Vagina (tissue), 2 donors: ENCODE data around the gene ANGPTL8. TPM values are rescaled to one million over a fixed set of nuclear protein-coding genes. Genes with fewer than 3 reads are reported as not detected.

Experiments
- DNase-seq, 2 donors: peaks; one replicate each; pipeline ENCODE4 v3.0.0-alpha.2; 2017; ENCODE audit errors: extremely low spot score in 2 of 2
- H3K27ac ChIP-seq: fragments of 200-600 bp; sonication (generic); one replicate; pipeline ENCODE4 v1.5.1; 2019
- H3K27me3 ChIP-seq: fragments of 200-600 bp; sonication (generic); one replicate; pipeline ENCODE4 v1.5.1; 2019
- H3K36me3 ChIP-seq, 2 donors: fragments of 200-600 bp; sonication (generic); one replicate each; pipeline ENCODE4 v1.5.1; 2017 to 2019
- H3K4me1 ChIP-seq: fragments of 200-600 bp; sonication (generic); one replicate; pipeline ENCODE4 v1.5.1; 2019
- H3K4me3 ChIP-seq, 2 donors: fragments of 200-600 bp; sonication (generic); 1 replicate in 1 of 2; 2 replicates in 1 of 2; pipeline ENCODE4 v1.5.1; 2016 to 2019
- H3K9me3 ChIP-seq: fragments of 200-600 bp; sonication (generic); one replicate; pipeline ENCODE4 v1.5.1; 2019
- CTCF ChIP-seq, 3 experiments: fragments of 450-650 bp in 2 of 3; fragments of 200-600 bp in 1 of 3; sonication (generic) in 1 of 3; IDR thresholded peaks; one replicate each; pipeline ENCODE4 v1.5.1; 2017 to 2019; ENCODE audit warnings: antibody characterized with exemption in 3 of 3, mild to moderate bottlenecking in 2 of 3, moderate library complexity in 2 of 3
- POLR2A ChIP-seq, 2 donors: fragments of 450-650 bp; IDR thresholded peaks; one replicate each; pipeline ENCODE4 v1.6.1; 2017; ENCODE audit warnings: antibody characterized with exemption in 2 of 2, mild to moderate bottlenecking in 2 of 2, moderate library complexity in 2 of 2
- POLR2AphosphoS5 ChIP-seq, 2 donors: sonication (generic); formaldehyde crosslinking; IDR thresholded peaks; one replicate each; pipeline ENCODE4 v1.9.0; 2017; ENCODE audit warnings: antibody characterized with exemption in 2 of 2, mild to moderate bottlenecking in 2 of 2, low read depth in 1 of 2; ENCODE audit not compliant: insufficient read depth in 1 of 2
- intact Hi-C: fragments of 100-400 bp; cut with DNase I; formaldehyde crosslinking; loops from one replicate; pipeline ENCODE4 v1.15.1; 2023
- total RNA-seq: library from RNA; depleted of rRNA; stranded (reverse); fragments of >200 nt; gene quantifications from one replicate; pipeline ENCODE4 v1.2.3, GENCODE V29; 2016

Gene ANGPTL8
- total RNA-seq, 1 donor from 2014 or later: not detected

DNA sequence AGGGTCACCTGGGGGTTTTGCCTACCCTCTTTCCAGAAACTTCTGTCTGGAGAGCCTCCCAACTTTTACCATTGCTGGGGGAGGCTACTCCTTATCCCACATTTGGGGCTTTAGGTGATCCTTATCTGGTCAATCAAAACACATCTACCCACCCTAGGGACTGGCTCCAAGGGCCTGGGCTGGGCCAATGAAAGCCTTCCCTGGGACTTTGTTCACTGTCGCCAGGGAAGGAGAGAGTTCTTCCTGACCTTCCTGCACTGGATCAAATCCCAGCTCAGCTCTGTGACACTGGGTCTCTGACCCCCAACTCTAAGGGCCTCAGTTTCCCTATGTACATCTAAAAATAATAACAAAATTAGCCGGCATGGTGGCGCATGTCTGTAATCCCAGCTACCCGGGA lies 11.8 kb downstream of the ANGPTL8 start:
- Histone ChIP-seq H3K4me1 (peaks cover 11% of the 10 kb centered on the region), H3K27me3 (no peaks in the 10 kb centered on the region), H3K36me3 (peaks cover 0 to 47% of the 10 kb centered on the region in 2 donors), H3K27ac (no peak overlapping the region), H3K4me3 (no peak overlapping the region), H3K9me3 (no peaks in the 10 kb centered on the region)
- DNase-seq: no peak
- TF ChIP-seq POLR2A (IDR thresholded peaks at IDR 0.05) (no peak), POLR2AphosphoS5 (IDR thresholded peaks at IDR 0.05; ENCODE audit: insufficient read depth in 1 of 2, low read depth in 1 of 2) (no peak)
- intact Hi-C loops: no loop called here

- Histone ChIP-seq H3K4me1 (peaks cover 11% of the 10 kb centered on the region), H3K27ac (peak overlapping the region; percentile 17)
- intact Hi-C loops: no loop called here
These were observed 12.4 kb downstream of the ANGPTL8 start for GRCh38 chr19:11251650-11252314.

DNA sequence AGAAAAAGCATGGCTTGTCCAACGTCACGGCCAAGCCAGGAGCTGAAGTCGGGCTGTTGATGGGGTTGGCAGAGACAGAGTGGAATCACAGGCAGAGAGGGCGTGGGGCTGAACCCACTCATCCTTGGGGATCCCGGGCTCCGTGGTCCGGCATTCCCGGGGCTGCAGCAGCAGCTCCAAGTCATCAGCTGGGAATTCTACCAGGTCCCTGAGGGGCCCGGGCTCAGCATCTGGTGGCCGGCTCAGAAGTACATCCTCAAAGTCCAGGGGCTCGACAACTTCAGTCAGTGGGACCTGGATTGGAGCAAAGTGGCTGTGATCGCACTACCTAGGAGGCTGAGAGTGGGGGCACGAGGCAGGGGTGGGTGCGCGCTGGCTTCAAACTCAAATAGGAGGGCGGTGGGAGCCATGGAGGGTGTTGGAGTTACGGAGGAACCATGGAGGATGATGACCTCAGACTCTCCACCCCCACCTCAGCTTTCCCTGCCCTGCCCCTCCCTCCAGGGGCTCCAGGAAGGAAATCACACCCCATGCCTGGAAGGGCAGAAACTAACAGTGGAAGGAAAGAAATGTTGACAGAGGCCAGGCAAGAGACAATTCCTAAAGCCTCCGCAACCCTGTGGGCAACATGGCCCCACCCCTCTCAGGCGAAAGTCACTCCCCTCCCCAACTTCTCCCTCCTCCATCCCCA lies 13.4 kb downstream of the ANGPTL8 start:
- Histone ChIP-seq H3K4me1 (peaks cover 3% of the 10 kb centered on the region), H3K9me3 (no peaks in the 10 kb centered on the region), H3K4me3 (no peak overlapping the region), H3K27me3 (no peaks in the 10 kb centered on the region), H3K36me3 (peaks cover 0 to 45% of the 10 kb centered on the region in 2 donors), H3K27ac (peak overlapping the region; percentile 17)
- no peak for DNase-seq
- intact Hi-C loops: no loop called here
- TF ChIP-seq CTCF (IDR thresholded peaks at IDR 0.05): no peak

More at GRCh38 chr19:11251650-11252314, 12.4 kb downstream of the ANGPTL8 start:
- H3K4me3 ChIP-seq: no peak overlapping the region
- H3K9me3 ChIP-seq: no peaks in the 10 kb centered on the region
- no peak for TF ChIP-seq CTCF (IDR thresholded peaks at IDR 0.05)
- TF ChIP-seq POLR2AphosphoS5 (IDR thresholded peaks at IDR 0.05; ENCODE audit: insufficient read depth in 1 of 2, low read depth in 1 of 2): no peak
- H3K27me3 ChIP-seq: no peaks in the 10 kb centered on the region
- DNase-seq: no peak
- peaks cover 0 to 47% of the 10 kb centered on the region in 2 donors for H3K36me3 ChIP-seq

GRCh38 chr19:11254666-11255065 lies 15.2 kb downstream of the ANGPTL8 start:
- H3K9me3 ChIP-seq: no peaks in the 10 kb centered on the region
- peak in 1 of 2 donors; percentile 64 for DNase-seq
- TF ChIP-seq CTCF (IDR thresholded peaks at IDR 0.05) (no peak), POLR2A (IDR thresholded peaks at IDR 0.05) (no peak), POLR2AphosphoS5 (IDR thresholded peaks at IDR 0.05; ENCODE audit: insufficient read depth in 1 of 2, low read depth in 1 of 2) (no peak)
- H3K4me3 ChIP-seq: no peak overlapping the region
- H3K36me3 ChIP-seq: peaks cover 0 to 30% of the 10 kb centered on the region in 2 donors
- no peaks in the 10 kb centered on the region for H3K4me1 ChIP-seq
- intact Hi-C loops: no loop called here
- no peak overlapping the region for H3K27ac ChIP-seq
- no peaks in the 10 kb centered on the region for H3K27me3 ChIP-seq

DNA sequence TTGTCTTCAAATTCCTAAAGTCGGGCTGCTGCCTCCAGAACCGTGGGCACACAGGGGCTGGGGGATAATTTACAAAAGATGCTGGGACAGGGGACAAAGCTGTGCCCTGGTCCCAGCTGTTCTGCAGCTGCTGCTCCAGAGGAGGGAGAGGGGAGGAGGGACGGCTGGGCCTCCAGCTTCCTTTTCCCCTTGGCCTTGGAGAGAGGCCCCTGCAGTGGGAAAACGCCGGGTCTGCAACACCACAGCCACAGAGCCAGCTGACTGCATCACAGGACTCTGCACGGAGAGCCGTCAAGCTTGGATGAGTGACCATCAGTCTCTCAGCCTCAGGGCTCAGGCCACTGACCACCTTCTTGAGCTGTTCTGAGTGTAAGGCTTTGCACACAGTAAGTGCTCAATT lies 16.8 kb downstream of the ANGPTL8 start:
- peak in 1 of 2 donors; percentile 79 for DNase-seq
- Histone ChIP-seq H3K4me1 (peaks cover 2% of the 10 kb centered on the region), H3K27me3 (no peaks in the 10 kb centered on the region), H3K9me3 (no peaks in the 10 kb centered on the region), H3K27ac (peak overlapping the region; percentile 54), H3K4me3 (no peak overlapping the region), H3K36me3 (peaks cover 0 to 15% of the 10 kb centered on the region in 2 donors)
- TF ChIP-seq POLR2AphosphoS5 (IDR thresholded peaks at IDR 0.05; ENCODE audit: insufficient read depth in 1 of 2, low read depth in 1 of 2): peak in 1 of 2 donors; percentile 31
- TF ChIP-seq POLR2A (IDR thresholded peaks at IDR 0.05): no peak
- intact Hi-C loops: no loop called here

DNA sequence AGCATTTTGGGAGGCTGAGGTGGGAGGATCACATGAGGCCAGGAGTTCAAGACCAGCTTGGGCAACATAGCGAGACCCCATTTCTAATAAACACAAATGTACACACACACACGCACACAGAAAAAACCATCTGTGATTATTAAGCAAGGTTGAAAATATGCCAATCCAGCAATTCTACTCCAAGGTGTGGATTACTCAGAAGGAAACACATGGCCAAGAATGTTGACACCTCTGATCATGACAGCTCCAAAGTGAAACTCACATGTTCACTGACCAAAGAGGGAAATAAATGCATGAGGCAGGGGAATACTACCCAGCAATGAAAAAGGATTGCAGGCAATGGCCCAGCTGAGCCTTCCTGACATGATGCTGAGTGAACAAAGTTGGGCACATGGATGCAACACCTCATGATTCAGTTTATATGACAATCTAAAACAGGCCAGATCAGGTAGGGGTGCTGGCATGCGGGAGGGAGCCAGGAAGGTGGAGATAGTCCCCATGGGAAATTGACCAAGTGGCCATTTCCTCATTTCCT lies 18.5 kb downstream of the ANGPTL8 start:
- Histone ChIP-seq H3K4me1 (peaks cover 13% of the 10 kb centered on the region), H3K36me3 (no peaks in the 10 kb centered on the region), H3K9me3 (no peaks in the 10 kb centered on the region), H3K27me3 (no peaks in the 10 kb centered on the region), H3K4me3 (no peak overlapping the region), H3K27ac (no peak overlapping the region)
- no peak for TF ChIP-seq CTCF (IDR thresholded peaks at IDR 0.05)
- no peak for TF ChIP-seq POLR2AphosphoS5 (IDR thresholded peaks at IDR 0.05; ENCODE audit: insufficient read depth in 1 of 2, low read depth in 1 of 2)
- TF ChIP-seq POLR2A (IDR thresholded peaks at IDR 0.05): no peak
- intact Hi-C loops: no loop called here
- no peak for DNase-seq
